Heart right ventricle (tissue), 16 donors: Measurements from ENCODE around the gene INSRR. TPM values are rescaled to one million over a fixed set of nuclear protein-coding genes. Genes with fewer than 3 reads are reported as not detected.

Experiments
- ATAC-seq, 8 donors: fragments of 200-7000 bp; cut with Tn5 transposase; one replicate each; pipeline ENCODE4 v1.9.1; 2020; ENCODE audit warnings: mild to moderate bottlenecking in 8 of 8, moderate library complexity in 8 of 8, moderate number of reproducible peaks in 1 of 8
- DNase-seq, 2 donors: peaks; one replicate each; pipeline ENCODE4 v3.0.0-alpha.2; 2020
- H3K27ac ChIP-seq, 10 donors: fragments of 200-600 bp; sonication (generic) in 2 of 10; one replicate each; pipeline versions ENCODE4 v1.5.0 to v1.8.0; 2020 to 2022; ENCODE audit warnings: mild to moderate bottlenecking in 3 of 10
- H3K27me3 ChIP-seq, 7 donors: fragments of 200-600 bp; one replicate each; pipeline ENCODE4 v1.8.0; 2021 to 2022; ENCODE audit warnings: mild to moderate bottlenecking in 2 of 7
- H3K36me3 ChIP-seq, 9 donors: fragments of 200-600 bp; sonication (generic) in 1 of 9; one replicate each; pipeline versions ENCODE4 v1.5.0 to v1.8.0; 2020 to 2022; ENCODE audit warnings: mild to moderate bottlenecking in 2 of 9
- H3K4me1 ChIP-seq, 9 donors: fragments of 200-600 bp; sonication (generic) in 1 of 9; one replicate each; pipeline versions ENCODE4 v1.5.0 to v1.8.0; 2020 to 2022; ENCODE audit warnings: mild to moderate bottlenecking in 4 of 9
- H3K4me3 ChIP-seq, 10 donors: fragments of 200-600 bp; sonication (generic) in 2 of 10; one replicate each; pipeline versions ENCODE4 v1.5.0 to v1.8.0; 2020 to 2022; ENCODE audit warnings: mild to moderate bottlenecking in 7 of 10, moderate library complexity in 2 of 10
- H3K9me3 ChIP-seq, 11 donors: fragments of 200-600 bp in 10 of 11; sonication (generic) in 2 of 11; one replicate each; pipeline versions ENCODE4 v1.5.0 to v1.8.0; 2013 to 2022; ENCODE audit warnings: mild to moderate bottlenecking in 2 of 11, control low read depth in 1 of 11, moderate library complexity in 1 of 11
- WGBS, 2 donors: extraction: QIAGEN DNeasy Blood & Tissue Kit; methylation state at CpG; one replicate each; pipeline ENCODE4 v1.1.7; 2013; ENCODE audit warnings: inconsistent platforms in 1 of 2; 5-methylcytosine and 5-hydroxymethylcytosine counted together
- intact Hi-C, 10 donors: fragments of 100-400 bp; cut with DNase I; formaldehyde crosslinking; loops; one replicate each; pipeline versions ENCODE4 v1.11.1 to v1.14.2; 2022
- polyA plus RNA-seq, 2 donors: library from polyadenylated mRNA; stranded (reverse); fragments of 200-250 nt; gene quantifications; one replicate each; pipeline ENCODE4 v1.2.3, GENCODE V29; 2013
- total RNA-seq, 10 donors: library from RNA; stranded (reverse); fragmentation: NEBNext Ultra II Directional in 3 of 10; extraction: Animal tissue kit (Norgen Biotek cat#: 25700) in 3 of 10; gene quantifications; one replicate each; pipeline versions ENCODE4 v1.2.1 to v1.2.4, GENCODE V29; 2021 to 2023
- TF ChIP-seq, protein P1 (sequence below), 9 donors: fragments of 200-600 bp; sonication (generic) in 2 of 9; IDR thresholded peaks; one replicate each; pipeline versions ENCODE4 v1.5.0 to v1.8.0; 2021 to 2022; ENCODE audit warnings: antibody characterized with exemption in 9 of 9, mild to moderate bottlenecking in 5 of 9, moderate library complexity in 1 of 9
- donor health status: Arrhythmogenic right ventricular cardiomyopathy.
- donor health status: ischemic (EF 13 %, LVEDD 7.1; RV severe dilation, severe dysfunction).
- donor health status: healthy with polysubstance abuse.
- donor health status: DM: no; HTN: yes; CAD: no.
- donor health status: DM: no; HTN: no; CAD: no.
- donor health status: ischemic (EF 25% LVEDD 6.9; RV normal size, moderate dysfunction).
- donor health status: ischemic (EF 25% LVEDD 5.7; RV mildly dilated, moderate dysfunction).
- donor health status: healthy.
- donor health status: DM: yes; HTN: yes; CAD: no.
- donor health status: Ischemic cardiomyopathy.
- donor health status: ischemic (EF 35%, LVEDD 5.7; RV mildly dilated, moderate dysfunction).
- donor health status: nonischemic (EF 11% LVEDD 7.7; RV severe dilation, severe dysfunction).
- donor health status: DM: yes; HTN: yes; CAD: no.
- donor health status: PGD.
- donor health status: ischemic (EF 29% LVEDD 5.4; RV normal size, mild dysfunction).
- donor health status: nonischemic (EF 23%, LVEDD 6.1; RV moderate dilation, normal function).

The INSRR gene
- total and polyA plus RNA-seq, 12 donors: 0.01 to 0.80 (median 0.07) TPM

DNA sequence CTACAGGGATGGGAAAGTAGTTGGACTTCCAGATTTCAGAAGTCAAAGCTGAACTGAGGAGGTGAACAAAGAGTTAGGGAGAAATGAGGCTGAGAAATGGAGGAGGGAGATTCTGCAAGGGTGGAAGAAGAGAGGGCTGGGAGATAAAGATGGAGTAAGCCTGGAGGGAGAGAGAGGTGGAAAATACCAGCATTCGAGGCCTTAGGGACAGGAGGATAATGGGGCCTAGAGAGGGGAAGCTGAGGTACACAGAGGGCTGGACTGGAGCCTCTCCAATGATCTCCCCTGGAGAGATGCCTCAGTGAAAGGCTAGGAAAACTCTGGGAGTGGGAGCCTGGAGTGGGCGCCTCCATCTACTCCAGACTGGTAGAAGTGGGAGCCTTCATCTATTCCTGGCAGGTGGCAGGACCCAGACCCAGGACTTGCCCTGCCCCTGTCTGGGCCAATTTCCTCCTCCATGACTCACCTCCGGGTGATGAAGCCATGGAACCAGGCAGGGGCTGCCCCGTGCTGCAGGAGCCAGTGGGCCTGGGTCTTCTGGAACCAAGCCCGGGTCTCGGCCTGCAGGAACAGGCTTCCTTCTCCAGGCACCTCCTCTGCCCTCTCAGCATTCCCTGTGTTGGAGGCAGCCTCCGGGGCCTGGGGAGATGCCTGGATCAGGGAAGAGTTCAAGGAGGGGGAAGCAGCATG lies 44.2 kb downstream of the INSRR start:
- DNase-seq: no peak
- Histone ChIP-seq H3K9me3 (no peaks in the 10 kb centered on the region), H3K4me3 (peak overlapping the region in 6 of 10 donors; percentile 49 to 56 (median 52)), H3K27ac (peak overlapping the region in 9 of 10 donors; percentile 38 to 93 (median 75)), H3K36me3 (peaks cover 0 to 11% (median 0%) of the 10 kb centered on the region in 9 donors), H3K4me1 (peaks cover 12 to 51% (median 23%) of the 10 kb centered on the region in 9 donors), H3K27me3 (peaks cover 0 to 14% (median 4%) of the 10 kb centered on the region in 7 donors)
- intact Hi-C loops: loop anchor here in 1 of 10 donors (5.0 kb wide), 1 partner anchor 43 kb away; the partner anchor contains the start of gene INSRR
- peak in 3 of 8 donors; percentile 4 to 35 (median 15) for ATAC-seq
- WGBS, 2 donors: 77 to 84% methylated on average over 7 of the region's 7 CpGs
- TF ChIP-seq, protein P1, sequence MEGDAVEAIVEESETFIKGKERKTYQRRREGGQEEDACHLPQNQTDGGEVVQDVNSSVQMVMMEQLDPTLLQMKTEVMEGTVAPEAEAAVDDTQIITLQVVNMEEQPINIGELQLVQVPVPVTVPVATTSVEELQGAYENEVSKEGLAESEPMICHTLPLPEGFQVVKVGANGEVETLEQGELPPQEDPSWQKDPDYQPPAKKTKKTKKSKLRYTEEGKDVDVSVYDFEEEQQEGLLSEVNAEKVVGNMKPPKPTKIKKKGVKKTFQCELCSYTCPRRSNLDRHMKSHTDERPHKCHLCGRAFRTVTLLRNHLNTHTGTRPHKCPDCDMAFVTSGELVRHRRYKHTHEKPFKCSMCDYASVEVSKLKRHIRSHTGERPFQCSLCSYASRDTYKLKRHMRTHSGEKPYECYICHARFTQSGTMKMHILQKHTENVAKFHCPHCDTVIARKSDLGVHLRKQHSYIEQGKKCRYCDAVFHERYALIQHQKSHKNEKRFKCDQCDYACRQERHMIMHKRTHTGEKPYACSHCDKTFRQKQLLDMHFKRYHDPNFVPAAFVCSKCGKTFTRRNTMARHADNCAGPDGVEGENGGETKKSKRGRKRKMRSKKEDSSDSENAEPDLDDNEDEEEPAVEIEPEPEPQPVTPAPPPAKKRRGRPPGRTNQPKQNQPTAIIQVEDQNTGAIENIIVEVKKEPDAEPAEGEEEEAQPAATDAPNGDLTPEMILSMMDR (IDR thresholded peaks at IDR 0.05): no peak

DNA sequence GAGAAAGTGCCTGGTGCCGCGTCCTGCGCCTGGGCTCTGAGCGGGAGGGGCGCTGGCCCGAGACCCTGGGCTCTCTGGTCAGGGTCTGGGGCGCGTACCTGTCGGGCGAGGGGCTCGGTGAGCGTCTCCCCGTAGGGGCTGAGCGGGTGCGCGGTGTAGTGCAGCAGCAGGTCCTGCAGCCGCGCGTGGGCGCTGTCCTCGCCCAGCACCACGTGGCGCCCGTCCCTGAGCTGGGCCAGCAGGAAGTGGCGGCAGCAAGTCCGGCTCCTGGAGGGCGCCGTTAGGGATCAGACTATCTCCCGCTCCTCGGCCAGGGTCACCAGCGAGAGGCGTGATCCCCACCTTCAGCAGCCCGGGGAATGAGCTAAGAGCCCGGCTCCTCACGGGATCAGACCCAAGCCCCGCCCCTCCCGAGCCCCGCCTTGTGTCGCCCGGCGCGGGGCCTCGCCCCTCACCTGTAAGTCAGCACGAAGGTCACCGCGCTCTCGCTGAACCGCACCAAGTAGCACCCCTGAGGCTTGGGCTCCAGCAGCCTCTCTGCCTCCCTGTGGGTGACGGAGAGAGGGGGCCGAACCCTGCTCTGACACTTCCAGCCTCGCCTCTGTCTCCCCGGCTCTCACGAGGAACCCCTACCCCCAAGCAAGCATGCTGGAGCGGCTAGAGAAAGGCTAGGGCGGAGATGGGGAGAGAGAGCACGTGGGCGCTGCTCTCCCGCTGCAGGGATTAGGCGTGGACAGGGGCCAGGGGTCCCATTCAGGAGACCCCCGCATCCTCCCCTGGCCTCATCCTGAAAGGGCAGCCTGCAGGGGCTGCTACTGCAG lies 45.0 kb downstream of the INSRR start:
- ATAC-seq (peak; percentile 58 to 83 (median 68)), DNase-seq (peak; percentile 42 to 64)
- intact Hi-C loops: no loop called here
- Histone ChIP-seq H3K4me3 (peak overlapping the region; percentile 12 to 56 (median 49)), H3K36me3 (peaks cover 0 to 11% (median 0%) of the 10 kb centered on the region in 9 donors), H3K9me3 (no peaks in the 10 kb centered on the region), H3K27ac (peak overlapping the region in 5 of 10 donors; percentile 19 to 93 (median 80)), H3K4me1 (peaks cover 12 to 51% (median 23%) of the 10 kb centered on the region in 9 donors), H3K27me3 (peaks cover 0 to 14% (median 4%) of the 10 kb centered on the region in 7 donors)
- TF ChIP-seq, protein P1 (IDR thresholded peaks at IDR 0.05): peak in 8 of 9 donors; percentile 17 to 76 (median 64)
- WGBS, 2 donors: 12 to 13% methylated on average over 59 to 60 of the region's 60 CpGs

DNA sequence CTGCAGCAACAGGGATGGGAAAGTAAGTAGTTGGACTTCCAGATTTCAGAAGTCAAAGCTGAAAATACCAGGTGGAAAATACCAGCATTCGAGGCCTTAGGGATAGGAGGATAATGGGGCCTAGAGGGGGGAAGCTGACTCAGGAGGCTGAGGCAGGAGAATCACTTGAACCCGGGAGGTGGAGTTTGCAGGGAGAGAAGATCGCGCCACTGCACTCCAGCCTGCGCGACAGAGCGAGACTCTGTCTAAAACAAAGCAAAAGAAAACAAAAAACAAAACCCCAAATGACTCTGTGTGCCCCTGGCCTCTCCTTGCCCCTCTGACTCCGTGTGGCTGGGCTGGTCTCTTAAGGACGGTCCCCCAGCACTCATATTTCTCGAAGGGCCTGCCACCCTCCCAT lies 45.6 kb downstream of the INSRR start:
- TF ChIP-seq, protein P1 (IDR thresholded peaks at IDR 0.05): no peak

More for the DNA sequence above, 45.6 kb downstream of the INSRR start:
- no peak for ATAC-seq
- Histone ChIP-seq H3K36me3 (peaks cover 0 to 11% (median 0%) of the 10 kb centered on the region in 9 donors), H3K4me1 (peaks cover 12 to 51% (median 23%) of the 10 kb centered on the region in 9 donors), H3K27me3 (peaks cover 0 to 14% (median 4%) of the 10 kb centered on the region in 7 donors), H3K27ac (peak overlapping the region in 1 of 10 donors; percentile 93), H3K9me3 (no peaks in the 10 kb centered on the region), H3K4me3 (peak overlapping the region; percentile 12 to 56 (median 49))
- intact Hi-C loops: no loop called here
- WGBS, 2 donors: 52 to 60% methylated on average over 10 of the region's 10 CpGs
- DNase-seq: no peak
